SKM-1 treated with dmso at 0.1 percent for 144 hours (cell line): ENCODE measurements around the gene FCHSD2.
A peak's percentile ranks its signal among the peaks of the same experiment; 100 is the strongest.
"Not testable (repeated sequence)": the region's sequence is repeated elsewhere in the genome, so short reads cannot be mapped to it uniquely, and the experiment has no call there.

Experiments used
- DNase-seq: peaks from one replicate; lab custom pipeline; 2025; ENCODE audit not compliant: unreplicated experiment; lab: John Stamatoyannopoulos, UW

The FCHSD2 gene

GRCh38 chr11:73072935-73073481, 69.1 kb downstream of the FCHSD2 start:
- DNase-seq = peak; percentile 1

GRCh38 chr11:73070653-73071052, 71.5 kb downstream of the FCHSD2 start:
- DNase-seq = no peak

- not testable (repeated sequence) for DNase-seq
Observed at GRCh38 chr11:73061857-73062424, 80.2 kb downstream of the FCHSD2 start.

- DNase-seq = not testable (repeated sequence)
Observed at GRCh38 chr11:73061434-73061833, 80.7 kb downstream of the FCHSD2 start.

GRCh38 chr11:73059915-73060314, 82.2 kb downstream of the FCHSD2 start:
- DNase-seq = no peak

- no peak for DNase-seq
Observed at GRCh38 chr11:73058989-73059674, 83.0 kb downstream of the FCHSD2 start.

- DNase-seq = no peak
Observed at GRCh38 chr11:73055655-73056354, 86.3 kb downstream of the FCHSD2 start.

- no peak for DNase-seq
Observed at GRCh38 chr11:73055002-73055401, 87.1 kb downstream of the FCHSD2 start.

- DNase-seq = no peak
Observed at GRCh38 chr11:73053964-73054363, 88.2 kb downstream of the FCHSD2 start.

GRCh38 chr11:73048446-73048845, 93.7 kb downstream of the FCHSD2 start:
- DNase-seq = no peak

- no peak for DNase-seq
Observed at GRCh38 chr11:73047773-73048371, 94.2 kb downstream of the FCHSD2 start.

- DNase-seq = no peak
Observed at GRCh38 chr11:73040046-73040445, 102.1 kb downstream of the FCHSD2 start.

GRCh38 chr11:73034777-73035176, 107.3 kb downstream of the FCHSD2 start:
- no peak for DNase-seq

- DNase-seq = no peak
Observed at GRCh38 chr11:73034331-73034730, 107.8 kb downstream of the FCHSD2 start.

- no peak for DNase-seq
Observed at GRCh38 chr11:73030130-73030529, 112.0 kb downstream of the FCHSD2 start.

GRCh38 chr11:73029403-73029802, 112.7 kb downstream of the FCHSD2 start:
- DNase-seq = no peak

GRCh38 chr11:73028611-73029010, 113.5 kb downstream of the FCHSD2 start:
- DNase-seq = no peak

- not testable (repeated sequence) for DNase-seq
Observed at GRCh38 chr11:73027840-73028239, 114.3 kb downstream of the FCHSD2 start.

- DNase-seq = no peak
Observed at GRCh38 chr11:73024639-73025038, 117.5 kb downstream of the FCHSD2 start.

- DNase-seq = no peak
Observed at GRCh38 chr11:73019996-73020395, 122.1 kb downstream of the FCHSD2 start.

- no peak for DNase-seq
Observed at GRCh38 chr11:73019449-73019848, 122.7 kb downstream of the FCHSD2 start.

- DNase-seq = no peak
Observed at GRCh38 chr11:73018856-73019255, 123.3 kb downstream of the FCHSD2 start.
